ENCODE measurements around the gene MDFIC. TPM values are rescaled to one million over a fixed set of nuclear protein-coding genes. Genes with fewer than 3 reads are reported as not detected.

The MDFIC gene
- total and polyA plus RNA-seq, 2 experiments from 2014 or later: 3.0 to 5.2 TPM

DNA sequence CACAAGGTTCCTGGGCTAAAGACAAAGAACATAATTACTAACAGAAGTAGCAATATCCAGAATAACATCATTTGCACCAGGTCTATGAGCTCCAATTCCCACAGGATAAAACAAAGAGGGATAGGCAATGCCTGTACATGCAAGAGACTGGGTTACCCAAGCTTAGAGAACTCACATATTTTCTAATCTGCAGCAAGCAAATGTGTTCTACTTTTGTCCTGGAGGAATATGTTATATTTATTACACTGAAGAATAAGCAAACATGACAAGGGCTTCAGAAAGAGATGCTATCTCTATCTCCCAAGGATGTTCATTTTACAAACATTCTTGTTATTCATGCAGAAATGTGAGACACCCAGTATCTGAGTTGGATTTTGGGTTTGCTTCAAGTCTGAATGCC is 118.6 kb downstream of the MDFIC start:
- Histone ChIP-seq H4K20me1 (replicated peaks; ENCODE audit: insufficient read depth) (no peaks in the 10 kb centered on the region), H3K4me1 (ENCODE audit: insufficient read depth) (no peaks in the 10 kb centered on the region), H3K36me3 (ENCODE audit: insufficient read depth) (no peaks in the 10 kb centered on the region), H3K27ac (ENCODE audit: low read depth) (no peak overlapping the region), H2AFZ (no peak overlapping the region), H3K4me3 (no peak overlapping the region), H3K9me2 (ENCODE audit: insufficient read depth) (0 out of 2 replicates have a peak, but pooled peaks cover 3% of the 10 kb centered on the region), H3K79me2 (replicated peaks; ENCODE audit: insufficient read depth) (no peaks in the 10 kb centered on the region), H3F3A (replicated peaks; ENCODE audit: low read depth) (no peaks in the 10 kb centered on the region), H3K27me3 (ENCODE audit: insufficient read depth) (no peaks in the 10 kb centered on the region), H3K4me2 (no peak overlapping the region)
- Mint-ChIP-seq H3K36me3 (ENCODE audit: low read depth) (no peaks in the 10 kb centered on the region), H3K27me3 (ENCODE audit: insufficient read depth, low read depth, poor library complexity) (no peaks in the 10 kb centered on the region), H3K4me3 (no peak overlapping the region), H3K9me3 (no peaks in the 10 kb centered on the region), H3K27ac (no peak overlapping the region), H3K4me1 (no peaks in the 10 kb centered on the region)
- TF ChIP-seq, protein P1, sequence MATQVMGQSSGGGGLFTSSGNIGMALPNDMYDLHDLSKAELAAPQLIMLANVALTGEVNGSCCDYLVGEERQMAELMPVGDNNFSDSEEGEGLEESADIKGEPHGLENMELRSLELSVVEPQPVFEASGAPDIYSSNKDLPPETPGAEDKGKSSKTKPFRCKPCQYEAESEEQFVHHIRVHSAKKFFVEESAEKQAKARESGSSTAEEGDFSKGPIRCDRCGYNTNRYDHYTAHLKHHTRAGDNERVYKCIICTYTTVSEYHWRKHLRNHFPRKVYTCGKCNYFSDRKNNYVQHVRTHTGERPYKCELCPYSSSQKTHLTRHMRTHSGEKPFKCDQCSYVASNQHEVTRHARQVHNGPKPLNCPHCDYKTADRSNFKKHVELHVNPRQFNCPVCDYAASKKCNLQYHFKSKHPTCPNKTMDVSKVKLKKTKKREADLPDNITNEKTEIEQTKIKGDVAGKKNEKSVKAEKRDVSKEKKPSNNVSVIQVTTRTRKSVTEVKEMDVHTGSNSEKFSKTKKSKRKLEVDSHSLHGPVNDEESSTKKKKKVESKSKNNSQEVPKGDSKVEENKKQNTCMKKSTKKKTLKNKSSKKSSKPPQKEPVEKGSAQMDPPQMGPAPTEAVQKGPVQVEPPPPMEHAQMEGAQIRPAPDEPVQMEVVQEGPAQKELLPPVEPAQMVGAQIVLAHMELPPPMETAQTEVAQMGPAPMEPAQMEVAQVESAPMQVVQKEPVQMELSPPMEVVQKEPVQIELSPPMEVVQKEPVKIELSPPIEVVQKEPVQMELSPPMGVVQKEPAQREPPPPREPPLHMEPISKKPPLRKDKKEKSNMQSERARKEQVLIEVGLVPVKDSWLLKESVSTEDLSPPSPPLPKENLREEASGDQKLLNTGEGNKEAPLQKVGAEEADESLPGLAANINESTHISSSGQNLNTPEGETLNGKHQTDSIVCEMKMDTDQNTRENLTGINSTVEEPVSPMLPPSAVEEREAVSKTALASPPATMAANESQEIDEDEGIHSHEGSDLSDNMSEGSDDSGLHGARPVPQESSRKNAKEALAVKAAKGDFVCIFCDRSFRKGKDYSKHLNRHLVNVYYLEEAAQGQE (IDR thresholded peaks at IDR 0.05; ENCODE audit: unreplicated experiment): no peak
- TF ChIP-seq ZNF331 (CRISPR knock-in tag; IDR thresholded peaks at IDR 0.05; ENCODE audit: low read depth) (no peak), STAT1 (IDR thresholded peaks at IDR 0.05; ENCODE audit: unreplicated experiment) (no peak), EZH2 (IDR thresholded peaks at IDR 0.05; ENCODE audit: low read depth, unreplicated experiment) (no peak), JUNB (IDR thresholded peaks at IDR 0.05; ENCODE audit: unreplicated experiment) (no peak), ZNF114 (CRISPR knock-in tag; IDR thresholded peaks at IDR 0.05) (no peak), EZH2phosphoT487 (IDR thresholded peaks at IDR 0.05; ENCODE audit: unreplicated experiment) (no peak), NANOG (IDR thresholded peaks at IDR 0.05; ENCODE audit: borderline replicate concordance) (no peak)
- TF ChIP-seq, protein P2, sequence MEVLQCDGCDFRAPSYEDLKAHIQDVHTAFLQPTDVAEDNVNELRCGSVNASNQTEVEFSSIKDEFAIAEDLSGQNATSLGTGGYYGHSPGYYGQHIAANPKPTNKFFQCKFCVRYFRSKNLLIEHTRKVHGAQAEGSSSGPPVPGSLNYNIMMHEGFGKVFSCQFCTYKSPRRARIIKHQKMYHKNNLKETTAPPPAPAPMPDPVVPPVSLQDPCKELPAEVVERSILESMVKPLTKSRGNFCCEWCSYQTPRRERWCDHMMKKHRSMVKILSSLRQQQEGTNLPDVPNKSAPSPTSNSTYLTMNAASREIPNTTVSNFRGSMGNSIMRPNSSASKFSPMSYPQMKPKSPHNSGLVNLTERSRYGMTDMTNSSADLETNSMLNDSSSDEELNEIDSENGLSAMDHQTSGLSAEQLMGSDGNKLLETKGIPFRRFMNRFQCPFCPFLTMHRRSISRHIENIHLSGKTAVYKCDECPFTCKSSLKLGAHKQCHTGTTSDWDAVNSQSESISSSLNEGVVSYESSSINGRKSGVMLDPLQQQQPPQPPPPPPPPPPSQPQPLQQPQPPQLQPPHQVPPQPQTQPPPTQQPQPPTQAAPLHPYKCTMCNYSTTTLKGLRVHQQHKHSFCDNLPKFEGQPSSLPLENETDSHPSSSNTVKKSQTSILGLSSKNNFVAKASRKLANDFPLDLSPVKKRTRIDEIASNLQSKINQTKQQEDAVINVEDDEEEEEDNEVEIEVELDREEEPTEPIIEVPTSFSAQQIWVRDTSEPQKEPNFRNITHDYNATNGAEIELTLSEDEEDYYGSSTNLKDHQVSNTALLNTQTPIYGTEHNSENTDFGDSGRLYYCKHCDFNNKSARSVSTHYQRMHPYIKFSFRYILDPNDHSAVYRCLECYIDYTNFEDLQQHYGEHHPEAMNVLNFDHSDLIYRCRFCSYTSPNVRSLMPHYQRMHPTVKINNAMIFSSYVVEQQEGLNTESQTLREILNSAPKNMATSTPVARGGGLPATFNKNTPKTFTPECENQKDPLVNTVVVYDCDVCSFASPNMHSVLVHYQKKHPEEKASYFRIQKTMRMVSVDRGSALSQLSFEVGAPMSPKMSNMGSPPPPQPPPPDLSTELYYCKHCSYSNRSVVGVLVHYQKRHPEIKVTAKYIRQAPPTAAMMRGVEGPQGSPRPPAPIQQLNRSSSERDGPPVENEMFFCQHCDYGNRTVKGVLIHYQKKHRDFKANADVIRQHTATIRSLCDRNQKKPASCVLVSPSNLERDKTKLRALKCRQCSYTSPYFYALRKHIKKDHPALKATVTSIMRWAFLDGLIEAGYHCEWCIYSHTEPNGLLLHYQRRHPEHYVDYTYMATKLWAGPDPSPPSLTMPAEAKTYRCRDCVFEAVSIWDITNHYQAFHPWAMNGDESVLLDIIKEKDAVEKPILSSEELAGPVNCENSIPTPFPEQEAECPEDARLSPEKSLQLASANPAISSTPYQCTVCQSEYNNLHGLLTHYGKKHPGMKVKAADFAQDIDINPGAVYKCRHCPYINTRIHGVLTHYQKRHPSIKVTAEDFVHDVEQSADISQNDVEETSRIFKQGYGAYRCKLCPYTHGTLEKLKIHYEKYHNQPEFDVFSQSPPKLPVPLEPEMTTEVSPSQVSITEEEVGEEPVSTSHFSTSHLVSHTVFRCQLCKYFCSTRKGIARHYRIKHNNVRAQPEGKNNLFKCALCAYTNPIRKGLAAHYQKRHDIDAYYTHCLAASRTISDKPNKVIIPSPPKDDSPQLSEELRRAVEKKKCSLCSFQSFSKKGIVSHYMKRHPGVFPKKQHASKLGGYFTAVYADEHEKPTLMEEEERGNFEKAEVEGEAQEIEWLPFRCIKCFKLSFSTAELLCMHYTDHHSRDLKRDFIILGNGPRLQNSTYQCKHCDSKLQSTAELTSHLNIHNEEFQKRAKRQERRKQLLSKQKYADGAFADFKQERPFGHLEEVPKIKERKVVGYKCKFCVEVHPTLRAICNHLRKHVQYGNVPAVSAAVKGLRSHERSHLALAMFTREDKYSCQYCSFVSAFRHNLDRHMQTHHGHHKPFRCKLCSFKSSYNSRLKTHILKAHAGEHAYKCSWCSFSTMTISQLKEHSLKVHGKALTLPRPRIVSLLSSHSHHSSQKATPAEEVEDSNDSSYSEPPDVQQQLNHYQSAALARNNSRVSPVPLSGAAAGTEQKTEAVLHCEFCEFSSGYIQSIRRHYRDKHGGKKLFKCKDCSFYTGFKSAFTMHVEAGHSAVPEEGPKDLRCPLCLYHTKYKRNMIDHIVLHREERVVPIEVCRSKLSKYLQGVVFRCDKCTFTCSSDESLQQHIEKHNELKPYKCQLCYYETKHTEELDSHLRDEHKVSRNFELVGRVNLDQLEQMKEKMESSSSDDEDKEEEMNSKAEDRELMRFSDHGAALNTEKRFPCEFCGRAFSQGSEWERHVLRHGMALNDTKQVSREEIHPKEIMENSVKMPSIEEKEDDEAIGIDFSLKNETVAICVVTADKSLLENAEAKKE (CRISPR knock-in tag; IDR thresholded peaks at IDR 0.05): no peak
- TF ChIP-seq, protein P3, sequence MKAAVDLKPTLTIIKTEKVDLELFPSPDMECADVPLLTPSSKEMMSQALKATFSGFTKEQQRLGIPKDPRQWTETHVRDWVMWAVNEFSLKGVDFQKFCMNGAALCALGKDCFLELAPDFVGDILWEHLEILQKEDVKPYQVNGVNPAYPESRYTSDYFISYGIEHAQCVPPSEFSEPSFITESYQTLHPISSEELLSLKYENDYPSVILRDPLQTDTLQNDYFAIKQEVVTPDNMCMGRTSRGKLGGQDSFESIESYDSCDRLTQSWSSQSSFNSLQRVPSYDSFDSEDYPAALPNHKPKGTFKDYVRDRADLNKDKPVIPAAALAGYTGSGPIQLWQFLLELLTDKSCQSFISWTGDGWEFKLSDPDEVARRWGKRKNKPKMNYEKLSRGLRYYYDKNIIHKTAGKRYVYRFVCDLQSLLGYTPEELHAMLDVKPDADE (IDR thresholded peaks at IDR 0.05): no peak
- TF ChIP-seq, protein P4, sequence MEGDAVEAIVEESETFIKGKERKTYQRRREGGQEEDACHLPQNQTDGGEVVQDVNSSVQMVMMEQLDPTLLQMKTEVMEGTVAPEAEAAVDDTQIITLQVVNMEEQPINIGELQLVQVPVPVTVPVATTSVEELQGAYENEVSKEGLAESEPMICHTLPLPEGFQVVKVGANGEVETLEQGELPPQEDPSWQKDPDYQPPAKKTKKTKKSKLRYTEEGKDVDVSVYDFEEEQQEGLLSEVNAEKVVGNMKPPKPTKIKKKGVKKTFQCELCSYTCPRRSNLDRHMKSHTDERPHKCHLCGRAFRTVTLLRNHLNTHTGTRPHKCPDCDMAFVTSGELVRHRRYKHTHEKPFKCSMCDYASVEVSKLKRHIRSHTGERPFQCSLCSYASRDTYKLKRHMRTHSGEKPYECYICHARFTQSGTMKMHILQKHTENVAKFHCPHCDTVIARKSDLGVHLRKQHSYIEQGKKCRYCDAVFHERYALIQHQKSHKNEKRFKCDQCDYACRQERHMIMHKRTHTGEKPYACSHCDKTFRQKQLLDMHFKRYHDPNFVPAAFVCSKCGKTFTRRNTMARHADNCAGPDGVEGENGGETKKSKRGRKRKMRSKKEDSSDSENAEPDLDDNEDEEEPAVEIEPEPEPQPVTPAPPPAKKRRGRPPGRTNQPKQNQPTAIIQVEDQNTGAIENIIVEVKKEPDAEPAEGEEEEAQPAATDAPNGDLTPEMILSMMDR (conservative IDR thresholded peaks at IDR 0.05; ENCODE audit: low read depth in 2 of 2): no peak
- ATAC-seq (no peak), DNase-seq (ENCODE audit: low spot score) (no peak)
